RWPE1 (cell line): Measurements from ENCODE around the gene HDX.

Experiments
- CTCF ChIA-PET: fragments of 350-600 bp; sonication (Branson Sonifier 250); formaldehyde crosslinking; extraction: SDS; loops from one replicate; lab custom pipeline; 2021; lab: Yijun Ruan, JAX
- POLR2A ChIA-PET: fragments of 400-600 bp; formaldehyde crosslinking; extraction: SDS; loops from one replicate; lab custom pipeline; 2020; ENCODE audit warnings: antibody characterized with exemption; ENCODE audit not compliant: low non-redundant PET; lab: Yijun Ruan, JAX
- DNase-seq: peaks from one replicate; pipeline ENCODE4 v3.0.0; 2012; ENCODE audit warnings: low spot score
- H3K27ac ChIP-seq: fragments of 450-650 bp; 2 replicates; pipeline ENCODE4 v1.5.1; 2017
- TF ChIP-seq, protein P1 (sequence below): fragments of 450-650 bp; conservative IDR thresholded peaks from 2 replicates; pipeline ENCODE4 v1.5.1; 2017; ENCODE audit warnings: low read depth, mild to moderate bottlenecking

The HDX gene

DNA sequence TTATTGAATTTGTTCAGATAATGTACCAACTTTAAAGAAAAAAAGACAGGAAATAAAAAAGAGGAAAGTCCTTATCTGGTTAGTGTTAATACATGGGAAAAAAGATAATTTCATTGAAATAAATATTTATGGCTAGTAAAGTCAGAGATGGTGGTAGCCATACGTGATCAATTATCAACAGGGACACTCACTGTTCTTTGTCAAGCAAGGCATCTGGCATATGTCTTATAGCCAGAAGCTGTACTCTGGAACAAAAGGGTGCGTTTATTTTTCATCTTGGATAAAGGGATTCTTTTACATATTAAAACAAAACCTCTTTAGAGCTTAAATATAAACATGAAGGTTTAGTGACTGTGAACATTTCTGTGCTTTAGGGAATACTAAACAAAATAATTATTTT is 26.7 kb downstream of the HDX start:
- TF ChIP-seq, protein P1, sequence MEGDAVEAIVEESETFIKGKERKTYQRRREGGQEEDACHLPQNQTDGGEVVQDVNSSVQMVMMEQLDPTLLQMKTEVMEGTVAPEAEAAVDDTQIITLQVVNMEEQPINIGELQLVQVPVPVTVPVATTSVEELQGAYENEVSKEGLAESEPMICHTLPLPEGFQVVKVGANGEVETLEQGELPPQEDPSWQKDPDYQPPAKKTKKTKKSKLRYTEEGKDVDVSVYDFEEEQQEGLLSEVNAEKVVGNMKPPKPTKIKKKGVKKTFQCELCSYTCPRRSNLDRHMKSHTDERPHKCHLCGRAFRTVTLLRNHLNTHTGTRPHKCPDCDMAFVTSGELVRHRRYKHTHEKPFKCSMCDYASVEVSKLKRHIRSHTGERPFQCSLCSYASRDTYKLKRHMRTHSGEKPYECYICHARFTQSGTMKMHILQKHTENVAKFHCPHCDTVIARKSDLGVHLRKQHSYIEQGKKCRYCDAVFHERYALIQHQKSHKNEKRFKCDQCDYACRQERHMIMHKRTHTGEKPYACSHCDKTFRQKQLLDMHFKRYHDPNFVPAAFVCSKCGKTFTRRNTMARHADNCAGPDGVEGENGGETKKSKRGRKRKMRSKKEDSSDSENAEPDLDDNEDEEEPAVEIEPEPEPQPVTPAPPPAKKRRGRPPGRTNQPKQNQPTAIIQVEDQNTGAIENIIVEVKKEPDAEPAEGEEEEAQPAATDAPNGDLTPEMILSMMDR, result no peak
- ChIA-PET CTCF (no interaction called here), POLR2A (no interaction called here)
- no peak overlapping the region for H3K27ac ChIP-seq
- no peak for DNase-seq

DNA sequence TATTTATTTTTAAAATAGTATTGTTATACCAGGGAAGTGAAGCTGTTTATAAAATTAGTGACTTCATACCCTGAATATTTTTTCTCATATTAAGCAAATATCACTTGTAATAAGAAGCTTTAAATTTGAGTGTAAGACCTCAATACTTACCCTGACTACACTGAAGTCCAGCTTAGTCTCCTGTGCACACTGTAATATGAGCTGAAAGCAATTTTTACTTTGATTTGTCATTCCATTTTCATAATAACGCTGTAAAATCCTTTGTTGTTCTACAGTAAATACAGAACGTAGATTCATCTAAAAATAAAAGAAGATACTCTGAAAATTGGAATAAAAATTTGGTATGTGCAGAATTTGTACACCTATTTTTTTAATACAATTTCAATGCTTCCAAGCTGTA is 27.2 kb downstream of the HDX start:
- TF ChIP-seq, protein P1, result no peak
- CTCF ChIA-PET, result no interaction called here
- DNase-seq, result no peak
- POLR2A ChIA-PET, result no interaction called here
- no peak overlapping the region for H3K27ac ChIP-seq

DNA sequence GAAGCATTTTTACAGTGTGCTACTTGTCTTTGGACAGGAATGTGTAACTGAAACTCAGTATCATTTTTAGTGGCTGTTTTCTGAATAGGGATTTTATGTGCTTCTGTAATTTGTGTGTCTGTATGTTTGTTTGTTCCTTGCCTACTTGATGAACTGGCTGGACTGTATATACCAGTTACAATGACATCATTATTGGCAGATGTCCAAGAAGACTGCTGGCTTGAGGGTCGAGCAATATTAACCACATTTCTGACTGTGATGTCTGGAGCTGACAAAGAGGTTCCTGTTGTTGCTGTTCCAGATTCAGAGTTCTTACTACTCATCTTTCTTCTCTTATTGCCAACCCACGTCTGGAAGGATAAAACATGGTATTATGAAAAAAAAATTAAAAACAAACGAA is 33.0 kb downstream of the HDX start:
- DNase-seq, result no peak
- TF ChIP-seq, protein P1, result no peak

GRCh38 chrX:84467898-84468297 is 34.4 kb downstream of the HDX start:
- no peak overlapping the region for H3K27ac ChIP-seq
- ChIA-PET CTCF (no interaction called here), POLR2A (no interaction called here)
- no peak for DNase-seq
- TF ChIP-seq, protein P1, result no peak

More for the DNA sequence above, 33.0 kb downstream of the HDX start:
- CTCF ChIA-PET, result interaction anchor here (0.6 kb wide), 1 partner anchor 96 kb away, joined by 3 read pairs; no protein-coding TSS in a partner anchor
- POLR2A ChIA-PET, result no interaction called here
- H3K27ac ChIP-seq, result no peak overlapping the region

- POLR2A ChIA-PET, result no interaction called here
- no peak for DNase-seq
- TF ChIP-seq, protein P1, result no peak
- no peak overlapping the region for H3K27ac ChIP-seq
- CTCF ChIA-PET, result no interaction called here
Measured at GRCh38 chrX:84453351-84454246, 48.7 kb downstream of the HDX start.

DNA sequence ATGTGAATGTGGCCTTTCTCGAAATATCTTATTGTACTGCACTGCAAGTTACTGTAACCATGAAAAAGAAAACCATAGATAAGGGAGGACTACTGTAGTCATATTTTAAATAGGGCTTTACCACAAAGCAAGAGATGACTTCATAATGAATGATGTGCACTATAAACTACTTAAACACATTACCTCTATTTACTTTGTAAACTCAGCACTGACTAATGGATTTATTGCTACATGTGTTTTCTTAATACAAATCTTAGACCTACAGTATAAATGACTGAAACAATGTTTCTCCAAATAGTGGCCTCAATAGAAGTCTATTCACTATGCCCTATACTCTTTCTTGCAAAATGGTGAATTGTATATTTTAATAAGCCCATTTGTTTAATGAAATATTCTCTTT is 61.1 kb downstream of the HDX start:
- POLR2A ChIA-PET, result no interaction called here
- DNase-seq, result no peak
- no peak overlapping the region for H3K27ac ChIP-seq
- TF ChIP-seq, protein P1, result no peak
- CTCF ChIA-PET, result no interaction called here
